ENCODE results near the gene CDH23. TPM values are rescaled to one million over a fixed set of nuclear protein-coding genes. Genes with fewer than 3 reads are reported as not detected.

The CDH23 gene
- total and polyA plus RNA-seq, 2 donors from 2014 or later = 1.1 to 6.4 TPM

DNA sequence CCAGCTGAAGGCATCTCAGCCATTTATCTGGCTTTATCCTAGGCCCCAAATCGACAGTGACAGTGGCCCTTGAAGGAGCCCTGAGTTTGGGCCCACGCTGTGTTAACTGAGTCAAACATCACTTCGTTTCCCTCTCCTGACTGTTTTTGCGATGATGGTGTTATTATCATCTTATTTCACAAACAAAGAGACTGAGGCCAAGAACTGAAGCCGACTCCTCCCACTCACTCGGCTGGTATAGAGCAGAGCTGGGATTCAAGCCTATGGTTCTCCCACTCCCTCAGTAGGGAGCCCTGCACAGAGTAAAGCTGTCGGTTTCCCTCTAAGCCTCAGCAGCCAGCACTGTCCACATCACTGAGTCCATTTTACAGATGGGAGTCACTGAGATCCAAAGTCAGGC is 141.0 kb downstream of the CDH23 start:
- no peaks in the 10 kb centered on the region for H3K4me1 ChIP-seq (ENCODE audit: control insufficient read depth in 2 of 3, insufficient read depth in 2 of 3, low read depth in 1 of 3, low read length in 3 of 3)
- FAIRE-seq (no peak), DNase-seq (no peak)
- TF ChIP-seq, protein P1, sequence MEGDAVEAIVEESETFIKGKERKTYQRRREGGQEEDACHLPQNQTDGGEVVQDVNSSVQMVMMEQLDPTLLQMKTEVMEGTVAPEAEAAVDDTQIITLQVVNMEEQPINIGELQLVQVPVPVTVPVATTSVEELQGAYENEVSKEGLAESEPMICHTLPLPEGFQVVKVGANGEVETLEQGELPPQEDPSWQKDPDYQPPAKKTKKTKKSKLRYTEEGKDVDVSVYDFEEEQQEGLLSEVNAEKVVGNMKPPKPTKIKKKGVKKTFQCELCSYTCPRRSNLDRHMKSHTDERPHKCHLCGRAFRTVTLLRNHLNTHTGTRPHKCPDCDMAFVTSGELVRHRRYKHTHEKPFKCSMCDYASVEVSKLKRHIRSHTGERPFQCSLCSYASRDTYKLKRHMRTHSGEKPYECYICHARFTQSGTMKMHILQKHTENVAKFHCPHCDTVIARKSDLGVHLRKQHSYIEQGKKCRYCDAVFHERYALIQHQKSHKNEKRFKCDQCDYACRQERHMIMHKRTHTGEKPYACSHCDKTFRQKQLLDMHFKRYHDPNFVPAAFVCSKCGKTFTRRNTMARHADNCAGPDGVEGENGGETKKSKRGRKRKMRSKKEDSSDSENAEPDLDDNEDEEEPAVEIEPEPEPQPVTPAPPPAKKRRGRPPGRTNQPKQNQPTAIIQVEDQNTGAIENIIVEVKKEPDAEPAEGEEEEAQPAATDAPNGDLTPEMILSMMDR (IDR thresholded peaks at IDR 0.05; ENCODE audit: borderline replicate concordance, extremely low read depth, insufficient read depth) = no peak
- no peaks in the 10 kb centered on the region for H3K27me3 ChIP-seq (ENCODE audit: control insufficient read depth, insufficient read depth, low read length)
- no peaks in the 10 kb centered on the region for H3K36me3 ChIP-seq (ENCODE audit: control insufficient read depth in 2 of 3, insufficient read depth in 3 of 3, low read length in 3 of 3)
- H3K9me3 ChIP-seq (ENCODE audit: control insufficient read depth in 2 of 3, insufficient read depth in 1 of 3, low read length in 3 of 3) = no peaks in the 10 kb centered on the region
- intact Hi-C loops (cut with DNase I) = no loop called here
- no peak overlapping the region for H3K9ac ChIP-seq (ENCODE audit: low read length in 3 of 3)
- no peak overlapping the region for H3K27ac ChIP-seq (ENCODE audit: low read depth in 2 of 2, low read length in 2 of 2)
- no peak overlapping the region for H3K4me3 ChIP-seq (ENCODE audit: low read length in 3 of 3)

GRCh38 chr10:71538608-71539260 is 142.0 kb downstream of the CDH23 start:
- DNase-seq (no peak), FAIRE-seq (no peak)
- intact Hi-C loops (cut with DNase I) = no loop called here
- Histone ChIP-seq H3K36me3 (ENCODE audit: control insufficient read depth in 2 of 3, insufficient read depth in 3 of 3, low read length in 3 of 3) (no peaks in the 10 kb centered on the region), H3K27me3 (ENCODE audit: control insufficient read depth, insufficient read depth, low read length) (no peaks in the 10 kb centered on the region), H3K9ac (ENCODE audit: low read length in 3 of 3) (no peak overlapping the region), H3K27ac (ENCODE audit: low read depth in 2 of 2, low read length in 2 of 2) (no peak overlapping the region), H3K4me1 (ENCODE audit: control insufficient read depth in 2 of 3, insufficient read depth in 2 of 3, low read depth in 1 of 3, low read length in 3 of 3) (no peaks in the 10 kb centered on the region), H3K4me3 (ENCODE audit: low read length in 3 of 3) (no peak overlapping the region), H3K9me3 (ENCODE audit: control insufficient read depth in 2 of 3, insufficient read depth in 1 of 3, low read length in 3 of 3) (no peaks in the 10 kb centered on the region)
- TF ChIP-seq, protein P1 (IDR thresholded peaks at IDR 0.05; ENCODE audit: borderline replicate concordance, extremely low read depth, insufficient read depth) = no peak

DNA sequence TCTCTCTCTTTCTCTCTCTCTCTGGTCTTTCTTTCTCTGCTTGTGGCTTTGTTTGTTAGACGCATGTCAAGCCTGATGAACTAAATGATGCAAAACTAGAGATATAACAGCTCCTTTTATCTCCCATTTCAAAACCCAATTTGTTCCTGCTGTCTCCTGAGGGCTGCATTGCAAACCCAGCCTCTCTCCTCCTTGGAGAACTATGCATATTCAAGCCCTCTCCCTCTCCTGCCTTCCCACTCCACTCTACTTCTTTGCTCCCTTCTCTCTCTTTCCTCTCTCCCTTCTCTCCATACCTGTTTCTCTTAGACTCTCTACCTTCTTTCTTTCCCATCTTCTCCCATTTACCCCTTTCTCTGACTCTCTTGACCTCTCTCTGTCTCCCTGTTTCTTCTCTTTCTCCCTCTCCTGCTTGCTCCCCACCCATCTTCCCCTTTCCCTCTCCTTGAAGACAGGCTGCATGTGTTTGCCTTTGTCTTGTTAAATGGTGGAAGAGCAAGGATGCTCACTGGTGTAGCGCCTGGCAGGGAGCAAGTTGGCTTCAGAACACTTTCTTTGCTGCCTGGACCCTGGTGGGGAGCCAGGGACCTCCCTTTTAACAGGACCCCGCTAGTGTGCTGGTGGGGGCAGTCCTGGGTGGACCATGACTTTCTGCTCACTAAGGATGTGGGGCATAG is 142.9 kb downstream of the CDH23 start:
- H3K36me3 ChIP-seq (ENCODE audit: control insufficient read depth in 2 of 3, insufficient read depth in 3 of 3, low read length in 3 of 3) = no peaks in the 10 kb centered on the region
- H3K4me3 ChIP-seq (ENCODE audit: low read length in 3 of 3) = no peak overlapping the region
- no peak for DNase-seq
- H3K27ac ChIP-seq (ENCODE audit: low read depth in 2 of 2, low read length in 2 of 2) = no peak overlapping the region
- H3K9ac ChIP-seq (ENCODE audit: low read length in 3 of 3) = no peak overlapping the region
- FAIRE-seq = no peak
- TF ChIP-seq, protein P1 (IDR thresholded peaks at IDR 0.05; ENCODE audit: borderline replicate concordance, extremely low read depth, insufficient read depth) = no peak
- no peaks in the 10 kb centered on the region for H3K4me1 ChIP-seq (ENCODE audit: control insufficient read depth in 2 of 3, insufficient read depth in 2 of 3, low read depth in 1 of 3, low read length in 3 of 3)
- intact Hi-C loops (cut with DNase I) = no loop called here
- no peaks in the 10 kb centered on the region for H3K27me3 ChIP-seq (ENCODE audit: control insufficient read depth, insufficient read depth, low read length)
- no peaks in the 10 kb centered on the region for H3K9me3 ChIP-seq (ENCODE audit: control insufficient read depth in 2 of 3, insufficient read depth in 1 of 3, low read length in 3 of 3)

All from kidney (tissue), 14 donors.